ENCODE data around the gene SEC61B.
"Not testable (repeated sequence)": the region's sequence is repeated elsewhere in the genome, so short reads cannot be mapped to it uniquely, and the experiment has no call there.

SEC61B gene

GRCh38 chr9:99184110-99184474 is 38.0 kb upstream of the SEC61B start:
- H3K36me3 Mint-ChIP-seq (ENCODE audit: insufficient read depth) = peaks cover 2% of the 10 kb centered on the region
- H3K4me1 Mint-ChIP-seq = peaks cover 17% of the 10 kb centered on the region
- H3K27ac Mint-ChIP-seq (ENCODE audit: low read depth) = peak overlapping the region; percentile 48

GRCh38 chr9:99184475-99185347 is 37.4 kb upstream of the SEC61B start:
- peaks cover 17% of the 10 kb centered on the region for H3K4me1 Mint-ChIP-seq
- H3K4me3 Mint-ChIP-seq = peak overlapping the region; percentile 1
- ATAC-seq (replicated peaks; ENCODE audit: extremely low read depth, poor library complexity, severe bottlenecking) = peak; percentile 86

More at GRCh38 chr9:99184110-99184474, 38.0 kb upstream of the SEC61B start:
- peak overlapping the region; percentile 1 for H3K4me3 Mint-ChIP-seq
- no peaks in the 10 kb centered on the region for H3K9me3 Mint-ChIP-seq
- peaks cover 11% of the 10 kb centered on the region for H3K27me3 Mint-ChIP-seq
- ATAC-seq (replicated peaks; ENCODE audit: extremely low read depth, poor library complexity, severe bottlenecking) (no peak), DNase-seq (ENCODE audit: low spot score in 2 of 2) (no peak)

GRCh38 chr9:99185348-99185632 is 36.8 kb upstream of the SEC61B start:
- H3K4me3 Mint-ChIP-seq = no peak overlapping the region
- H3K9me3 Mint-ChIP-seq = no peaks in the 10 kb centered on the region
- DNase-seq (ENCODE audit: low spot score in 2 of 2) (no peak), ATAC-seq (replicated peaks; ENCODE audit: extremely low read depth, poor library complexity, severe bottlenecking) (no peak)
- H3K27me3 Mint-ChIP-seq = peaks cover 23% of the 10 kb centered on the region
- peak overlapping the region; percentile 20 for H3K27ac Mint-ChIP-seq (ENCODE audit: low read depth)
- peaks cover 2% of the 10 kb centered on the region for H3K36me3 Mint-ChIP-seq (ENCODE audit: insufficient read depth)
- H3K4me1 Mint-ChIP-seq = peaks cover 17% of the 10 kb centered on the region

More at GRCh38 chr9:99184475-99185347, 37.4 kb upstream of the SEC61B start:
- Mint-ChIP-seq H3K36me3 (ENCODE audit: insufficient read depth) (peaks cover 2% of the 10 kb centered on the region), H3K9me3 (no peaks in the 10 kb centered on the region), H3K27ac (ENCODE audit: low read depth) (peak overlapping the region; percentile 48), H3K27me3 (peaks cover 17% of the 10 kb centered on the region)
- peak; percentile 68 to 69 for DNase-seq (ENCODE audit: low spot score in 2 of 2)

GRCh38 chr9:99185934-99186333 is 36.1 kb upstream of the SEC61B start:
- peaks cover 17% of the 10 kb centered on the region for H3K4me1 Mint-ChIP-seq
- DNase-seq (ENCODE audit: low spot score in 2 of 2) (no peak), ATAC-seq (replicated peaks; ENCODE audit: extremely low read depth, poor library complexity, severe bottlenecking) (no peak)
- H3K27me3 Mint-ChIP-seq = peaks cover 30% of the 10 kb centered on the region
- H3K27ac Mint-ChIP-seq (ENCODE audit: low read depth) = no peak overlapping the region
- no peaks in the 10 kb centered on the region for H3K9me3 Mint-ChIP-seq
- peaks cover 2% of the 10 kb centered on the region for H3K36me3 Mint-ChIP-seq (ENCODE audit: insufficient read depth)
- no peak overlapping the region for H3K4me3 Mint-ChIP-seq

GRCh38 chr9:99187311-99187710 is 34.8 kb upstream of the SEC61B start:
- Mint-ChIP-seq H3K36me3 (ENCODE audit: insufficient read depth) (no peaks in the 10 kb centered on the region), H3K4me3 (no peak overlapping the region), H3K4me1 (peaks cover 11% of the 10 kb centered on the region), H3K27me3 (peaks cover 41% of the 10 kb centered on the region), H3K9me3 (no peaks in the 10 kb centered on the region), H3K27ac (ENCODE audit: low read depth) (no peak overlapping the region)
- ATAC-seq (replicated peaks; ENCODE audit: extremely low read depth, poor library complexity, severe bottlenecking) = no peak
- no peak for DNase-seq (ENCODE audit: low spot score in 2 of 2)

DNA sequence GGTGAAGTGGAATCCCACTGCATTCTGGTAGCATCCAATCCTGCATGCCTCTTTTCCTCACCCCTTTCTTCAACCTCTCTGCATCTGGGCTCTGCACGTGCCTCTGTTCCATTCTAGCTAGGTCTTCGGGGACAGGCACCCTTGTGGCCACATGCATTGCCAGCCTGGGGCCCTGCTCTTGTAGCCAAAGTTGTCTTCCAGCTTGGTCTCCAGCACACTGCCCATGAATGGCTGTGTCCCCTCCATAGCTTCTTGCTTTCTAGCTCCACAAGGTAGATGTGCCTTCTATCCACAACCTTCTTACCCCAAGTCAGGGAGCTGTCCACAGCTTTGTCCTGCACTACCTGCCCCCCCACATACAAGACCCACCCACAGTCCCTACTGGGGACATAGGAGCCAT is 32.9 kb upstream of the SEC61B start:
- H3K4me3 Mint-ChIP-seq = no peak overlapping the region
- peaks cover 8% of the 10 kb centered on the region for H3K4me1 Mint-ChIP-seq
- no peaks in the 10 kb centered on the region for H3K36me3 Mint-ChIP-seq (ENCODE audit: insufficient read depth)
- no peaks in the 10 kb centered on the region for H3K9me3 Mint-ChIP-seq
- H3K27me3 Mint-ChIP-seq = peaks cover 45% of the 10 kb centered on the region
- DNase-seq (ENCODE audit: low spot score in 2 of 2) (no peak), ATAC-seq (replicated peaks; ENCODE audit: extremely low read depth, poor library complexity, severe bottlenecking) (no peak)
- H3K27ac Mint-ChIP-seq (ENCODE audit: low read depth) = no peak overlapping the region

DNA sequence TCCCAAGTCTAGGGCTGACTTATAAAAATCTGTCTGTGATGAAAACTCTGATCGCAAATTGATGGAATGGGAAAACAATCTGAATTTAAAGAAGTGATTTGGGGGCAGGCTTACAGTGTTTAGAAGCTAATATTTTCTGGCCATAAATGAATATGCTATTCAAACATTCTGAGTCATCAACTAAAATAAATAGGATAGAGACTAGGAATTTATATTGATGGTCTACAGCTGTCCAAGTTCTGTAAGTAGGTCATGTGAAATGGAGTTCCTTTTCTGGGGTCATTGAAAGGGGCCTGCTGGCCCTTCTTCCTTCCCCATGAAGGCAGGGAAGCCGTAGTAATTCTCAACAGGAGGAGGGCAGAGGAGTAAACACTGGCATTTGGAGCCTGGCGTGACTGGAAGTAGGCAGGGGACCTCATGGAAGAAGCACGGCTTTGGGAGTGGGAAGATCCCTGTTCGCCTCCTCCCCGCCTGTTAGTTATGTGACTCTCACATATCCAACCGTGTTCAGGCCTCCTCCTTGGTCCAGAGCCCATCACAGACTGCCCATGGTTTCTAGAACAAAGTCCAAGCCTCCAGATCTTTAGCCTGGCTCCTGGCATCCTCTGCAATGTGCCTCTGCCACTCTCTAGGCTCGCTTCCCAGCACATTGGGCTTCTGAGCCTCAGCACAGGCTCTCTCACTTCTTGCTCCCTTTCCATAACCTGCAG is 32.0 kb upstream of the SEC61B start:
- ATAC-seq (replicated peaks; ENCODE audit: extremely low read depth, poor library complexity, severe bottlenecking) (no peak), DNase-seq (ENCODE audit: low spot score in 2 of 2) (no peak)
- no peaks in the 10 kb centered on the region for H3K9me3 Mint-ChIP-seq
- H3K4me3 Mint-ChIP-seq = no peak overlapping the region
- no peaks in the 10 kb centered on the region for H3K36me3 Mint-ChIP-seq (ENCODE audit: insufficient read depth)
- H3K27me3 Mint-ChIP-seq = peaks cover 45% of the 10 kb centered on the region
- no peak overlapping the region for H3K27ac Mint-ChIP-seq (ENCODE audit: low read depth)
- no peaks in the 10 kb centered on the region for H3K4me1 Mint-ChIP-seq

GRCh38 chr9:99190597-99191283 is 31.3 kb upstream of the SEC61B start:
- no peaks in the 10 kb centered on the region for H3K4me1 Mint-ChIP-seq
- no peaks in the 10 kb centered on the region for H3K9me3 Mint-ChIP-seq
- H3K36me3 Mint-ChIP-seq (ENCODE audit: insufficient read depth) = no peaks in the 10 kb centered on the region
- no peak overlapping the region for H3K27ac Mint-ChIP-seq (ENCODE audit: low read depth)
- no peak for DNase-seq (ENCODE audit: low spot score in 2 of 2)
- no peak for ATAC-seq (replicated peaks; ENCODE audit: extremely low read depth, poor library complexity, severe bottlenecking)
- H3K4me3 Mint-ChIP-seq = no peak overlapping the region
- peaks cover 45% of the 10 kb centered on the region for H3K27me3 Mint-ChIP-seq

- Mint-ChIP-seq H3K36me3 (ENCODE audit: insufficient read depth) (no peaks in the 10 kb centered on the region), H3K9me3 (no peaks in the 10 kb centered on the region), H3K27ac (ENCODE audit: low read depth) (no peak overlapping the region), H3K4me1 (no peaks in the 10 kb centered on the region), H3K27me3 (peaks cover 45% of the 10 kb centered on the region), H3K4me3 (no peak overlapping the region)
- no peak for DNase-seq (ENCODE audit: low spot score in 2 of 2)
- no peak for ATAC-seq (replicated peaks; ENCODE audit: extremely low read depth, poor library complexity, severe bottlenecking)
These were observed 29.2 kb upstream of the SEC61B start for GRCh38 chr9:99192786-99193465.

GRCh38 chr9:99193466-99193821 is 28.6 kb upstream of the SEC61B start:
- DNase-seq (ENCODE audit: low spot score in 2 of 2) (no peak), ATAC-seq (replicated peaks; ENCODE audit: extremely low read depth, poor library complexity, severe bottlenecking) (no peak)
- Mint-ChIP-seq H3K4me1 (no peaks in the 10 kb centered on the region), H3K27ac (ENCODE audit: low read depth) (no peak overlapping the region), H3K36me3 (ENCODE audit: insufficient read depth) (no peaks in the 10 kb centered on the region), H3K9me3 (no peaks in the 10 kb centered on the region), H3K27me3 (peaks cover 40% of the 10 kb centered on the region), H3K4me3 (no peak overlapping the region)

- not testable (repeated sequence) for ATAC-seq (replicated peaks; ENCODE audit: extremely low read depth, poor library complexity, severe bottlenecking); H3K4me1 Mint-ChIP-seq; H3K9me3 Mint-ChIP-seq; H3K4me3 Mint-ChIP-seq; H3K36me3 Mint-ChIP-seq (ENCODE audit: insufficient read depth); DNase-seq (ENCODE audit: low spot score in 2 of 2); H3K27ac Mint-ChIP-seq (ENCODE audit: low read depth); H3K27me3 Mint-ChIP-seq
These were observed 25.6 kb upstream of the SEC61B start for GRCh38 chr9:99196484-99196883.

- Mint-ChIP-seq H3K27me3 (peaks cover 5% of the 10 kb centered on the region), H3K36me3 (ENCODE audit: insufficient read depth) (no peaks in the 10 kb centered on the region), H3K9me3 (no peaks in the 10 kb centered on the region), H3K4me3 (no peak overlapping the region), H3K4me1 (no peaks in the 10 kb centered on the region), H3K27ac (ENCODE audit: low read depth) (no peak overlapping the region)
- no peak for DNase-seq (ENCODE audit: low spot score in 2 of 2)
- ATAC-seq (replicated peaks; ENCODE audit: extremely low read depth, poor library complexity, severe bottlenecking) = no peak
These were observed 24.9 kb upstream of the SEC61B start for GRCh38 chr9:99197124-99197630.
